ENCODE measurements around the gene ZCCHC24.

The ZCCHC24 gene

GRCh38 chr10:79382491-79382941, 62.9 kb downstream of the ZCCHC24 start:
- DNase-seq (ENCODE audit: low read depth): no peak

GRCh38 chr10:79381804-79382221, 63.6 kb downstream of the ZCCHC24 start:
- peak; percentile 40 for DNase-seq (ENCODE audit: low read depth)

GRCh38 chr10:79380946-79381721, 64.3 kb downstream of the ZCCHC24 start:
- no peak for DNase-seq (ENCODE audit: low read depth)

GRCh38 chr10:79380125-79380945, 65.1 kb downstream of the ZCCHC24 start:
- no peak for DNase-seq (ENCODE audit: low read depth)

GRCh38 chr10:79379512-79380124, 65.8 kb downstream of the ZCCHC24 start:
- DNase-seq (ENCODE audit: low read depth): no peak

- no peak for DNase-seq (ENCODE audit: low read depth)
These were observed 66.5 kb downstream of the ZCCHC24 start for GRCh38 chr10:79378647-79379511.

GRCh38 chr10:79378383-79378646, 67.1 kb downstream of the ZCCHC24 start:
- no peak for DNase-seq (ENCODE audit: low read depth)

- no peak for DNase-seq (ENCODE audit: low read depth)
These were observed 67.7 kb downstream of the ZCCHC24 start for GRCh38 chr10:79377557-79378382.

GRCh38 chr10:79376751-79377556, 68.5 kb downstream of the ZCCHC24 start:
- DNase-seq (ENCODE audit: low read depth): no peak

- no peak for DNase-seq (ENCODE audit: low read depth)
These were observed 69.3 kb downstream of the ZCCHC24 start for GRCh38 chr10:79376078-79376628.

GRCh38 chr10:79375321-79376077, 69.9 kb downstream of the ZCCHC24 start:
- no peak for DNase-seq (ENCODE audit: low read depth)

- no peak for DNase-seq (ENCODE audit: low read depth)
These were observed 70.9 kb downstream of the ZCCHC24 start for GRCh38 chr10:79374312-79375191.

- DNase-seq (ENCODE audit: low read depth): no peak
These were observed 72.6 kb downstream of the ZCCHC24 start for GRCh38 chr10:79372871-79373270.

GRCh38 chr10:79367426-79368189, 77.8 kb downstream of the ZCCHC24 start:
- no peak for DNase-seq (ENCODE audit: low read depth)

- no peak for DNase-seq (ENCODE audit: low read depth)
These were observed 83.6 kb downstream of the ZCCHC24 start for GRCh38 chr10:79361726-79362397.

- DNase-seq (ENCODE audit: low read depth): no peak
These were observed 84.7 kb downstream of the ZCCHC24 start for GRCh38 chr10:79360499-79361342.
